Stomach (tissue), 4 donors: ENCODE data around the gene FBXL4.

Experiments
- POLR2A ChIP-seq, 4 donors: fragments of 450-650 bp; IDR thresholded peaks; one replicate each; pipeline ENCODE4 v1.6.1; 2016; ENCODE audit warnings: antibody characterized with exemption in 4 of 4, control low read depth in 2 of 4, mild to moderate bottlenecking in 1 of 4, moderate library complexity in 1 of 4
- TF ChIP-seq, protein P1 (sequence below), 7 experiments: fragments of 450-650 bp in 4 of 7; fragments of 200-600 bp in 3 of 7; sonication (generic) in 3 of 7; IDR thresholded peaks; one replicate each; pipeline ENCODE4 v1.5.1; 2016 to 2019; ENCODE audit warnings: antibody characterized with exemption in 7 of 7, control low read depth in 2 of 7, mild to moderate bottlenecking in 1 of 7

DNA sequence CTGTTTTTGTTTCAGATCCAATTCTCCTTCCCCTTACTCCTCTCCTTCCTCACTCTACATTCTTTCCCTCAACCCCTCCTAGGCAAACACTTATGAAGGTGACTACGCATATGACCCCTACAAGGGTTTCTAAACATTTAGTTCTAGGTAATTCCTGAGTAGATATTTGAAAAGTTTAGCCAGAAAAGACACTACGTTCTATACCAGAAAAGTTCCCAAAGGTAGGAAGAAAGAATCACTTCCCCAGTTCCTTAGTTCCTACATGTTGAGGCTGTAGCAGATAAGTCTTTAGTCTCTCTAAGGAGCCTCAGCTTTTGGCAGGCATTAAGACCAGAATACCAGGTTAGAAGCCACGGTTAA is 101.7 kb downstream of the FBXL4 start:
- TF ChIP-seq, protein P1, sequence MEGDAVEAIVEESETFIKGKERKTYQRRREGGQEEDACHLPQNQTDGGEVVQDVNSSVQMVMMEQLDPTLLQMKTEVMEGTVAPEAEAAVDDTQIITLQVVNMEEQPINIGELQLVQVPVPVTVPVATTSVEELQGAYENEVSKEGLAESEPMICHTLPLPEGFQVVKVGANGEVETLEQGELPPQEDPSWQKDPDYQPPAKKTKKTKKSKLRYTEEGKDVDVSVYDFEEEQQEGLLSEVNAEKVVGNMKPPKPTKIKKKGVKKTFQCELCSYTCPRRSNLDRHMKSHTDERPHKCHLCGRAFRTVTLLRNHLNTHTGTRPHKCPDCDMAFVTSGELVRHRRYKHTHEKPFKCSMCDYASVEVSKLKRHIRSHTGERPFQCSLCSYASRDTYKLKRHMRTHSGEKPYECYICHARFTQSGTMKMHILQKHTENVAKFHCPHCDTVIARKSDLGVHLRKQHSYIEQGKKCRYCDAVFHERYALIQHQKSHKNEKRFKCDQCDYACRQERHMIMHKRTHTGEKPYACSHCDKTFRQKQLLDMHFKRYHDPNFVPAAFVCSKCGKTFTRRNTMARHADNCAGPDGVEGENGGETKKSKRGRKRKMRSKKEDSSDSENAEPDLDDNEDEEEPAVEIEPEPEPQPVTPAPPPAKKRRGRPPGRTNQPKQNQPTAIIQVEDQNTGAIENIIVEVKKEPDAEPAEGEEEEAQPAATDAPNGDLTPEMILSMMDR (IDR thresholded peaks at IDR 0.05), result no peak
- TF ChIP-seq POLR2A (IDR thresholded peaks at IDR 0.05), result no peak
